Endothelial cell of umbilical vein (primary cell): ENCODE measurements around the gene TDRD9. TPM values are rescaled to one million over a fixed set of nuclear protein-coding genes. Genes with fewer than 3 reads are reported as not detected.

Experiments used
- BruUV-seq: library from RNA; stranded (reverse); fragments of 400-500 nt; replicated peaks from 2 replicates; lab custom pipeline; 2021; lab: Mats Ljungman, UMichigan
- CTCF ChIA-PET: fragments of 300-600, 350-600 bp; sonication (Branson Sonifier 250); formaldehyde crosslinking; loops from one replicate; lab custom pipeline; 2021; ENCODE audit warnings: antibody characterized with exemption, inconsistent platforms; lab: Charles Lee
- POLR2A ChIA-PET: fragments of 300-600, 350-600 bp; sonication (Branson Sonifier 250); formaldehyde crosslinking; loops from one replicate; lab custom pipeline; 2021; ENCODE audit warnings: antibody characterized with exemption, inconsistent platforms; lab: Charles Lee
- DNase-seq: peaks from one replicate; pipeline ENCODE4 v3.0.0-alpha.2; 2011; ENCODE audit warnings: low read depth, low spot score
- FAIRE-seq: peaks from 2 replicates; lab custom pipeline; 2011; peaks lifted over from hg19 to GRCh38; lab: Jason Lieb, UNC
- H2AFZ ChIP-seq: 2 replicates; pipeline ENCODE4 v1.6.0; 2012; ENCODE audit warnings: low read depth, low read length, control low read depth, inconsistent platforms
- H3K27ac ChIP-seq: 2 replicates; pipeline ENCODE4 v1.5.1; 2011; ENCODE audit warnings: low read depth, mild to moderate bottlenecking, control low read depth, low read length, moderate library complexity; ENCODE audit not compliant: insufficient read depth
- H3K27me3 ChIP-seq, 2 experiments: 2 replicates each; pipeline versions ENCODE4 v1.6.0 to v1.6.1; 2011; ENCODE audit warnings: low read length in 2 of 2, mixed read lengths in 1 of 2; ENCODE audit not compliant: control insufficient read depth in 2 of 2, insufficient read depth in 2 of 2
- H3K36me3 ChIP-seq, 2 experiments: 2 replicates in 1 of 2; 3 replicates in 1 of 2; pipeline ENCODE4 v1.5.1; 2011; ENCODE audit warnings: low read length in 2 of 2, mild to moderate bottlenecking in 1 of 2, moderate library complexity in 1 of 2; ENCODE audit not compliant: control insufficient read depth in 2 of 2, insufficient read depth in 2 of 2; ENCODE audit errors: extremely low read depth in 1 of 2
- H3K4me1 ChIP-seq: 3 replicates; pipeline ENCODE4 v1.5.1; 2011; ENCODE audit warnings: mild to moderate bottlenecking, low read length; ENCODE audit not compliant: control insufficient read depth, insufficient read depth; ENCODE audit errors: extremely low read depth
- H3K4me2 ChIP-seq: 2 replicates; pipeline ENCODE4 v1.6.1; 2011; ENCODE audit warnings: low read length, control low read depth, mixed read lengths; ENCODE audit not compliant: insufficient read depth
- H3K4me3 ChIP-seq, 3 experiments: fragments of 200-600 bp in 1 of 3; sonication (generic), shearing (Covaris generic) in 1 of 3; replicated peaks in 1 of 3; 2 replicates each; pipeline ENCODE4 v1.5.1; 2011 to 2016; ENCODE audit warnings: control low read depth in 3 of 3, low read length in 3 of 3, mild to moderate bottlenecking in 2 of 3, inconsistent platforms in 1 of 3, low read depth in 1 of 3, moderate library complexity in 1 of 3; ENCODE audit not compliant: insufficient read depth in 1 of 3
- H3K79me2 ChIP-seq: 2 replicates; pipeline ENCODE4 v1.6.0; 2012; ENCODE audit warnings: low read length, inconsistent platforms; ENCODE audit not compliant: control insufficient read depth, insufficient read depth
- H3K9ac ChIP-seq: replicated peaks from 2 replicates; pipeline ENCODE3; 2011; ENCODE audit warnings: low read length, control low read depth; ENCODE audit not compliant: insufficient read depth; ENCODE audit errors: extremely low read depth
- H3K9me1 ChIP-seq: replicated peaks from 3 replicates; pipeline ENCODE4 v1.6.0; 2011; ENCODE audit warnings: mild to moderate bottlenecking, low read length; ENCODE audit not compliant: control insufficient read depth, insufficient read depth; ENCODE audit errors: extremely low read depth
- H3K9me3 ChIP-seq: replicated peaks from 2 replicates; pipeline ENCODE4 v1.5.1; 2012; ENCODE audit warnings: low read length, inconsistent platforms; ENCODE audit not compliant: control insufficient read depth, insufficient read depth
- H4K20me1 ChIP-seq: replicated peaks from 2 replicates; pipeline ENCODE3; 2011; ENCODE audit warnings: mild to moderate bottlenecking, low read length; ENCODE audit not compliant: control insufficient read depth, insufficient read depth; ENCODE audit errors: extremely low read depth
- EZH2 ChIP-seq: IDR thresholded peaks from 2 replicates; pipeline ENCODE4 v1.6.1; 2012; ENCODE audit warnings: borderline replicate concordance, low read depth, mild to moderate bottlenecking, moderate library complexity, low read length, inconsistent platforms; ENCODE audit not compliant: severe bottlenecking
- FOS ChIP-seq: IDR thresholded peaks from 2 replicates; pipeline ENCODE4 v1.6.1; 2011; ENCODE audit warnings: mild to moderate bottlenecking, low read length, moderate library complexity, borderline replicate concordance; ENCODE audit not compliant: insufficient read depth
- GATA2 ChIP-seq: IDR thresholded peaks from 2 replicates; pipeline ENCODE4 v1.7.0; 2011; ENCODE audit warnings: low read depth, mild to moderate bottlenecking, moderate library complexity, mixed read lengths, low read length; ENCODE audit not compliant: insufficient read length, insufficient read depth
- JUN ChIP-seq: IDR thresholded peaks from 2 replicates; pipeline ENCODE4 v1.6.1; 2011; ENCODE audit warnings: borderline replicate concordance, low read depth; ENCODE audit not compliant: insufficient read length, insufficient read depth
- MYC ChIP-seq: IDR thresholded peaks from one replicate; pipeline ENCODE4 v1.6.1; 2011; ENCODE audit warnings: mild to moderate bottlenecking, low read depth, low read length
- POLR2A ChIP-seq: IDR thresholded peaks from 2 replicates; pipeline ENCODE4 v1.6.1; 2012; ENCODE audit warnings: low read depth, mild to moderate bottlenecking, control low read depth, low read length
- POLR2AphosphoS5 ChIP-seq: IDR thresholded peaks from 2 replicates; pipeline ENCODE4 v1.6.1; 2012; ENCODE audit warnings: low read depth, mild to moderate bottlenecking, control low read depth, low read length, moderate library complexity; ENCODE audit not compliant: insufficient read depth
- dilution Hi-C: fragments of 300-500 bp; cut with MboI; formaldehyde crosslinking; loops from one replicate; pipeline ENCODE4 v1.15.0; 2019; ENCODE audit warnings: low sequenced_read_pairs; ENCODE audit not compliant: extremely low pct_ligation_motif_present
- intact Hi-C: fragments of 100-400 bp; cut with micrococcal nuclease; formaldehyde crosslinking; loops from one replicate; pipeline ENCODE4 v1.10.0; 2022
- polyA plus RNA-seq, 4 experiments: library from polyadenylated mRNA; depleted of rRNA in 3 of 4; stranded (reverse) in 3 of 4; unstranded in 1 of 4; fragments of >200 nt; gene quantifications; 2 replicates each; pipeline versions ENCODE4 v1.2.1 to v1.2.3, GENCODE V29; 2011 to 2012; ENCODE audit warnings: missing spikeins in 1 of 4
- total RNA-seq: library from RNA; stranded (reverse); gene quantifications from 2 replicates; pipeline ENCODE4 v1.2.3, GENCODE V29; 2021
- TF ChIP-seq, protein P1 (sequence below): IDR thresholded peaks from 2 replicates; pipeline ENCODE4 v1.6.1; 2011; ENCODE audit not compliant: insufficient read depth, insufficient read length
- TF ChIP-seq, protein P2 (sequence below), 2 donors: IDR thresholded peaks; 1 replicate in 1 of 2; 2 replicates in 1 of 2; pipeline ENCODE4 v1.5.1; 2011; ENCODE audit warnings: low read length in 2 of 2, mild to moderate bottlenecking in 2 of 2, moderate library complexity in 2 of 2, control low read depth in 1 of 2, inconsistent platforms in 1 of 2, low read depth in 1 of 2; ENCODE audit not compliant: insufficient read depth in 1 of 2; ENCODE audit errors: extremely low read depth in 1 of 2

TDRD9 gene
- total and polyA plus RNA-seq, 2 donors (not counting 3 experiments of a cell fraction or from before 2014, with no cell fraction given) = 0.52 to 1.4 TPM

DNA sequence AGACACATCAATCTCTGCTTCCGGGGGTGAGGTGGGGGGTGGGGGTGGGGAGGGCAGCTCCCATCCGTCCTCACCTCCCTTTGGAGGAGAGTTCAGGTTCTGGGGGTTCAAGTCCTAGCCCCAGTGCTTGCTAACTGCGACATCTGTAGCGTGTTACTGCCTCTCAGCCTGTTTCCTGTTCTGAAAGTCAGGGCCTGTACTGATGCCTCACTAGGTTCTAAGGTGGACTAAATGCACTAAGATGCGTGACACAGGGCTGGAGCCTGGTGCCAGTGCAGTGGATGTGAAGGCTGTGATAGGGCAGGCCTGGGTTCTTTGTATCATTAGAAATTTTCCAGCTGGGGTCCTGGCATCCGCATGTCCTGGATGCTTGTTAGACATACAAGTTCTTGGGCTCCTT, 17.3 kb upstream of the TDRD9 start:
- H3K36me3 ChIP-seq = peaks cover 3 to 8% of the 10 kb centered on the region in 2 experiments
- TF ChIP-seq MYC = no peak
- no peak for TF ChIP-seq GATA2
- no peak for TF ChIP-seq POLR2AphosphoS5
- TF ChIP-seq POLR2A = no peak
- TF ChIP-seq, protein P1, sequence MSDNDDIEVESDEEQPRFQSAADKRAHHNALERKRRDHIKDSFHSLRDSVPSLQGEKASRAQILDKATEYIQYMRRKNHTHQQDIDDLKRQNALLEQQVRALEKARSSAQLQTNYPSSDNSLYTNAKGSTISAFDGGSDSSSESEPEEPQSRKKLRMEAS = no peak
- TF ChIP-seq EZH2 = no peak
- TF ChIP-seq, protein P2, sequence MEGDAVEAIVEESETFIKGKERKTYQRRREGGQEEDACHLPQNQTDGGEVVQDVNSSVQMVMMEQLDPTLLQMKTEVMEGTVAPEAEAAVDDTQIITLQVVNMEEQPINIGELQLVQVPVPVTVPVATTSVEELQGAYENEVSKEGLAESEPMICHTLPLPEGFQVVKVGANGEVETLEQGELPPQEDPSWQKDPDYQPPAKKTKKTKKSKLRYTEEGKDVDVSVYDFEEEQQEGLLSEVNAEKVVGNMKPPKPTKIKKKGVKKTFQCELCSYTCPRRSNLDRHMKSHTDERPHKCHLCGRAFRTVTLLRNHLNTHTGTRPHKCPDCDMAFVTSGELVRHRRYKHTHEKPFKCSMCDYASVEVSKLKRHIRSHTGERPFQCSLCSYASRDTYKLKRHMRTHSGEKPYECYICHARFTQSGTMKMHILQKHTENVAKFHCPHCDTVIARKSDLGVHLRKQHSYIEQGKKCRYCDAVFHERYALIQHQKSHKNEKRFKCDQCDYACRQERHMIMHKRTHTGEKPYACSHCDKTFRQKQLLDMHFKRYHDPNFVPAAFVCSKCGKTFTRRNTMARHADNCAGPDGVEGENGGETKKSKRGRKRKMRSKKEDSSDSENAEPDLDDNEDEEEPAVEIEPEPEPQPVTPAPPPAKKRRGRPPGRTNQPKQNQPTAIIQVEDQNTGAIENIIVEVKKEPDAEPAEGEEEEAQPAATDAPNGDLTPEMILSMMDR (IDR thresholded peaks at IDR 0.05; ENCODE audit: extremely low read depth in 1 of 2, insufficient read depth in 1 of 2, low read depth in 1 of 2, low read length in 2 of 2) = no peak
- no peak for TF ChIP-seq JUN
- no peak for TF ChIP-seq FOS
- H3K27me3 ChIP-seq = no peaks in the 10 kb centered on the region
- H3K4me3 ChIP-seq = no peak overlapping the region
- ChIA-PET CTCF (interaction anchor here (0.8 to 10.3 kb wide), 16 partner anchors 11 to 199 kb away, joined by 3 to 253 read pairs (median 4); no protein-coding TSS in a partner anchor), POLR2A (no interaction called here)
- H3K4me2 ChIP-seq = no peak overlapping the region
- intact Hi-C loops = loop anchor here (1.0 to 2.0 kb wide), 2 partner anchors 103 to 338 kb away; no protein-coding TSS in a partner anchor
- BruUV-seq = no TSS peak
- no peak overlapping the region for H3K27ac ChIP-seq
- dilution Hi-C loops = no loop called here
- H3K9me3 ChIP-seq = no peaks in the 10 kb centered on the region
- H3K79me2 ChIP-seq = peaks cover 3% of the 10 kb centered on the region
- no peaks in the 10 kb centered on the region for H4K20me1 ChIP-seq
- H3K9me1 ChIP-seq = no peaks in the 10 kb centered on the region
- H3K4me1 ChIP-seq = peaks cover 4% of the 10 kb centered on the region
- no peak overlapping the region for H3K9ac ChIP-seq
- DNase-seq = no peak
- no peak for FAIRE-seq
- no peak overlapping the region for H2AFZ ChIP-seq
